ENCODE results near the gene ZNF862.

Gene ZNF862

DNA sequence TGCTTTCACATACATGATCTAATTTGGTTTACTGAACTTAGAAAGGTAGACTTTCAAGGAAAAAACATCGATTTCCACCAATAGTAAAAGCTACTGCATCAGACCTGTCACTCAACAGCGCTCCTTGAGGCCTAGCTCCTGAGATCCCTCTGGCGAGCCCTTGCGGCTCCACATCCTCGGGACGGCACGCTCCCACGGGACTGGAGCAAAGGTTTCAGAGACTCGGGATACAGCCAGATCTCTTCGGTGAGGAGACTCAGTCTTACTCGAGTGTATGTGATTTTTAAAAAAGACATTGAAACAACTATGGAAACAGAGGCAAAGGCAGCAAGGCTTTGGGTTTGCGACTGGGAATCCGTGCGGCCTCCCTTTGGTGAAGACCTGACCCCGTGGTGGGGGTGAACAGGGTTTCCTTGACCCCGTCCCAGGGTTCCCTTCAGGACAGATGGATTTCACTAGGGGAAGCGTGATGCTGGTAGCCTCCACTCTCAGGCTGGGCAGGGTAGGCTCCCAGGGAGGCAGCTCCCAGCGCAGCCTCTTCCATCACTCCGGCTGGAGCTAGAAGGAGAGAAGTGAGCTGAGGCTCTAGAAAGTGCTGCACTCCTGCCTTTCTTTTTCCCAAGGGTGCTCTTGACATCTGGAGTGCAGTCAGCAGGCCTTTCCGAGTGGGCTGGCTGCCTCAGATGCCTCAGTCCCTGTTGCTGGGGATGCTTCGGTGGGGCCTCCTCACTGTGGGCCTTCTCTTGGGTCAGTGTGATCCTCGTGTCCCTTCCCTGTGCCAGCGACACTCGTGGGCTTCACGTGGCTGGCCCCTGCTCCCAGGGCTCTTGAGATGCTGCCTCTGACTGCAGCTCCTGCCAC is 29.8 kb downstream of the ZNF862 start:
- no peak for DNase-seq

DNA sequence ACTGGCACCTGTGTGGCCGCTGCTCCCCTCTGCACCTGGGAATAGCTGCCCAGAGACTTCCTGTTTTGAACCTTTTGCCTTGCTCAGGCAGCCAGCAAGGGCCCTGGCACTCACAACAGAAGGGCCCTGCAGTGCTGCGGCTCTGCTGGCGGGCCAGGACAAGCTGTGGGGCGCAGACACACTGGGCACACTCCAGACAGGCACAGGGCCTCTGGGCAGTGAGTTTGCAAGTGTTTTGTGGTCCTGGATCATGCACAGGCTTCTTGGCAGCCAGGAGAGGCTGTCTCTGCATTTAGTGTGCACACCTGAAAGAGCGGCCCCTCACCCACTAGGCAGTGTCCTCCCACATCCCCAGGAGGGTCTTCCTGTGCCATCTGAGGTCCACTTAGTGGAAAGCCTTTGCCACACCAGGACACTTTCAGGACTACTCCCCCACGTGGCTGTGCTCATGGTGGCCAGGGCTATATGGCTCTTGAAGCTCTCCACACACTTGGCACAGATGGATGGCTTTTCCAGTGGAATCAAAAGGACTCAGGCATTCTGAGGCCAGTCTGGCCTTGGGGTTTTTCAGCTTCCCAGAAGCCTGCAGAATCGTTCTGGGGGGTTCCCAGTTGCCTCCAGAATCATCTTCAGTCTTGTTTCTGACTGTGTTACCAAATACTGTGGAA is 30.6 kb downstream of the ZNF862 start:
- no peak for DNase-seq

DNA sequence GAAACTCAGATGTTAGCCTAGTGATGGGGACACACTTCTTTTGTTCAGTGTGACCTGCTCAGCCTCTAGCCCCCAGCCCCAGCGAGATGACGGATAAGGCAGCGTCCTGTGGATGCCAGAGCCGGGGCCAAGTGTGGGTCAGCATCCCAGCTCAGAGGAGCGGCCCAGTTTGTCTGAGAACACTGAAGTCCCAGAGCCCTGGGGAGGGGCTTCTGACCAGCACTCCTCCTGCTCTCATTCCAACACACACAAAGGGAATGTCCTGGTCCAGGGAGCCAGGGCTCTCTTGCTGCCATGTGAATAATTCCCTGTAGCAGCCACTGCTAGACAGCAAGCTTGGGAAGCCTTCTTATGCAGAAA is 31.1 kb downstream of the ZNF862 start:
- DNase-seq, result no peak

DNA sequence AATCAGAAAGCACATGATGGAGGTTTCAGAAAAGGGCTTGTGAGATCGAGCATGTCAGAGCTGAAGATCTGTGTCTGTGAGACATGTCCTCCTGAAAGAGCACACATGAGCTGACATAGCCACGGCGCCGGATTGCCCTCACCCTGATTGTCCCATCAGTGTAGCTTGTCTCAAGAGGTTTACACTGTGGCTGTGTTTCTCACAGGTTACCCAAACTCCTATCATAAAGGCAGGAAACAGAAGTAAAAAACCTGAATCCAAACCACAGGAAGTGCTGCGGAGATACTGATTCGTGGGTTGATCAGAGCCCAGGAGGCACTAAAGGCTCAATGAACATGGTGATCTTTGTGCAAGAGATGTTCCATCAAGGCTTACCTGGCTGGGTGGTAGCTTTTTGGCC is 31.7 kb downstream of the ZNF862 start:
- no peak for DNase-seq

DNA sequence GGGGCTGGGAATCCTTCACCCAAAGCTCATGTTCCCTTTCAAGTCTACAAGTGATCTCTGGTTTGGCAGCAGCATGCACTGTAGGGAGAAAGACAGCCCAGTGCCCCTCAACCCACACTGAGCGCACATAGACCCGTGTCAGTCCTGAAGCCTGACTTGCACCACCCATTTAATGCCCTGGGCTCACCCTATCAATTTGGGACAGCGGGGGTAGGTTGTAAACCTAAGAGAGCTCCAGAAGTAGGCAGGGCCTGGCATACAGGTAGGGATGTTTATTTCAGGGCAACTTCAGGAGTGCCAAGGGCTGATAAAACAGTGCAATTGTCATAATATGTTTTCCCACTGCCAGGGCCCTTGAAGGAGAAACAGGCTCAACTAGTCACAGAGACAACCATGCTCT is 32.1 kb downstream of the ZNF862 start:
- no peak for DNase-seq

DNA sequence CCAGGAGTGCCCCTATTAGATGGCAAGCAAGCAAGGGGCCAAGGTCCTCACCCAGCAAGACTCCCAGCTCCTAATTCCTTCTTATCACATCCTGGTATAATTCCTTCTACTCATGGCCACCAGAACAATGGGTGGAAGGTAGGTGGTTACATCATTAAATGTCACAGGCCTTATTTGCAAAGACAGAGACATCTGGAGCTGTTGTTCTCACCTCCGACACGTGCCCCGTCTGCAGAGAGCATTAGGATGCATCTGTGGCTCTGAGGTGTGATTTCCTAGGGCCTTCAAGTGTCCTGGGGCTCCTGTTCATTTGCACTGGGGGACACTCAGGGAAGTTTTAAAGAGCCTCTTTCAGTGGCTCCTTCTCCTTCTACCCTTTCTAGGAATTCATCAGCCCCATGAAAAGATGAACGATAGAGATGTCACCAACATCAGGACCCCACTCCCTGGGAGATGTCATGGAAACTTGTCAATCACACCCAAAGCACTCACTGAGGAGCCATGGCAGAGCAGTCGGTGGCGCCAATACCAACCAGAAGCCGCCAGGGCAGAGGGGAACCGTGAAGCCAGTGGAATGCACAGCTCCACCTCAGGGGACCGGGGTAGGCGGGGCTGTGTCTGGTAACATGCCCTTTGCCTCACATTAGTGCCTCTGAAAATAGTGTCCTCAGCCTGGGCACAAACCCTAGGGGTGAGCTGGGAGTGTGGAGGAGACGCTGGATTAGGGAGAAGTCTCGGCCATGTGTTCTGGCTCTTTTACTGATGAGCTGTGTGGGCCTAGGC is 32.7 kb downstream of the ZNF862 start:
- DNase-seq, result no peak

DNA sequence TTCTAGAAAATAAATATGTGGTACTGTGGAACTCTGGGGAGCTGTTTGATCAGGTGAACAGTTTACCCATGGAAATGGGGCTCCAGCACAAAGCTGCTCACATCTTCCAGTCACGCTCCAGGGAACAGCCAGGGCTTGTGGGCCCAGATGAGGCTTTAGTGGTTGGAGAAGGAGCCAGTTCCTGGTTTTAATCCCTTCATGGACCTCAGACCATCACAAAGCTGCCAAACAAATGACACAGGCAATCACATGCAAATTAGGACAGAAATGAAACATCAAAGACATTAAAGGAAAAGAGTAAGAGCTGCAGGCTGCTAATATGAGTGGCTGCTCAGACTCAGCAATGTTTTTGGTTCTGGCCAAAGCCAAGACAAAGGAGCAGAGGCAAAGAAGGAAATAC is 33.4 kb downstream of the ZNF862 start:
- DNase-seq, result no peak

DNA sequence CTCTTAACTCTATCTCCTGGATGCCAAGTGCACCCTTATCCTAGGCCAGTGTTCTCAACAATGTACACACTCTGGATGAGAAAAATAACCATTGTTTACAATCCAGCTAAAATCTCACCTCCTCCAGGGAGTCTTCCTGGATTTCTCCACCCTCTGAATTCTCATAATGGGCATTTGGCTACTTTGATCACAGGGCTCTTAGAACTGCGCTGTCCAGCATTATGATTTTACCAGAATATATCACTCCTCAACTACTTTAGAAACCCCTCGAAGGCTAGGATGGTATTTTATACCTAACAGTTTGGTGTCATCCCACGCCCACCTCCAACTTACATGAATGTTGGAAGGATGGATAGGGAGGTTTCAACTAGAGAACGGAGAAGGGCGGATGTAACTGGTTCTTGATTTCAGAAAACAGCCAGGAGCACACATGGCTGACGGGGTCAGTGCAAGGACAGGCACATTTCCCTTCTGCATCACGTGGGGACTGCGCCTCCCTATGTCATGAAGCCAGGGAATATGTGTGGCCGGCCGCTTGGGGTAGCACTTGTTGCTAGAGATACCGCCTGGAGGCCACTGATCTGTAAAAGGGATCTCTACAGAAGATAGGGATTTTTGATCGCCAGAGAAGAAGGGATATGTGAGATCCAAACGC is 34.4 kb downstream of the ZNF862 start:
- no peak for DNase-seq

DNA sequence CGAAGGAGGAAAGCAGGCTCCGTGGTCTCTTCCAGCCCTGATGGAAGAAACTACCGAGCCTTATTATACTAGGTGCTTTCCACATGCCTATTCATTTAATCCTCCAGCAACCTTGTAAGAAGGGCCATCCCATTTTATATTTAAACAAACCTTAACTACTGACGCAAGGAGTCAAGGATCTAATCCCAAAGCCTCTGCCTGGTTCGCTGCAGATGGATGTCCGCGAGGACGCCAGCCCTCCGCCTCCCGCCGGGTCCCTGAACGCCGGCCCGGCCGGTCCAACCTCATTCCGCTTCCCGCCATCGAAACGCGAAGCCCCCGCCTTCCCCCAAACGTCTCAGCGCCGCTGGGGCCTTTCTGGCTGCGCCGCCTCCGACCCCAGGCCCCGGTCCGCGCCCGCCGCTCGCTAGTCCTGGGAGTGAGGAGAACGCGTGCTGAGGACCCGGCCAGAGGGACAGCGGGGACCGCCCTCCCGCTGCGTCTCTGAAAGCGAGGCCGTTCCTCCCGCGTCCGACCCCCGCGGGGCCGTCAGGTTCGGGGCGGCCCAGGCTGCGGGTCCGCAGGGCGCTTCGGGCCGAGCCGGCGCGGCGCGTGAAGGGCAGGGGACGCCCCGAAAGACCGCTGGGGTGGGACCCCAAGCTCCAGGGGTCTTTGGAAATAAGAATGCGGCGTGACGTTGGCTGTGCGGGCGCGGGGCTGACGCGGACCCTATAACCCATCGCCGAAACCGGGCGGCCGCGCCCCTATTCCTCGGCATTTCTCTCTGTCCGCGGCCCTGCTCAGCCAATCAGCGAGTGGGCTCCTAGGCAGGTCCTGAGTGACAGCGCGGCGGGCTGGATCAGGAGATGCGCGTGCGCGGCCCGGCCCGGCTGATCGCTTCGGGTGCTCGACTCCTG is 35.1 kb downstream of the ZNF862 start, which contains the start of gene ATP6V0E2:
Gene ATP6V0E2 (plus strand): TSS at position 896 of the 896 bp plus-strand sequence. CDS start 97 bp downstream, outside the sequence.
- DNase-seq, result peak; percentile 83

DNA sequence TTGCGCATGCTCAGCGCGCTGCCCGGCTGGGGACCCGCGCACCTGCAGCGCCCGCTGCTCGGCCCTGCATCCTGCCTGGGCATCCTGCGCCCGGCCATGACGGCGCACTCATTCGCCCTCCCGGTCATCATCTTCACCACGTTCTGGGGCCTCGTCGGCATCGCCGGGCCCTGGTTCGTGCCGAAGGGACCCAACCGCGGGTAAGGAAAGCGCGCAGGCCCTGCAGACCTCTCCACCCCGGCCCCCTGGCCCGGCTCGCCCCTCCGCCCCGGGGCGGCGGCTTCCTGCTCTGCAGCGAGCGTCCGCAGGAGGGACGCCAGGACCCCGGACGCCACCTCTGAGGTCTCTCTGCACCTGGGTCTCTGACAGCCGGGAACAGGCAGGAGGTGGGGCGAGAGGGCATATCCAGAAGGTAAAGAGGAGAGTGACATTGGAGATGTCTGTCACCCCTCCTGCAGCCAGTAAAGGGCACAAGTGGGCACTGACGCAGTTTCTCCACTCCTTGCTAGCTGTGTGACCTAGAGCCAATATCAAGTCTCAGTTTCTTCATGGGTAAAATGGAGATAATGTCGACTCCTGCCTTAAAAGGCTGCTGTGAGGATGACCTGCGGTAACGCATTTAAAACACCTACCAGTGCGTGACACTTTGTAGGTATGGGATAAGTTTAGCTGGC is 35.9 kb downstream of the ZNF862 start:
- DNase-seq, result no peak

DNA sequence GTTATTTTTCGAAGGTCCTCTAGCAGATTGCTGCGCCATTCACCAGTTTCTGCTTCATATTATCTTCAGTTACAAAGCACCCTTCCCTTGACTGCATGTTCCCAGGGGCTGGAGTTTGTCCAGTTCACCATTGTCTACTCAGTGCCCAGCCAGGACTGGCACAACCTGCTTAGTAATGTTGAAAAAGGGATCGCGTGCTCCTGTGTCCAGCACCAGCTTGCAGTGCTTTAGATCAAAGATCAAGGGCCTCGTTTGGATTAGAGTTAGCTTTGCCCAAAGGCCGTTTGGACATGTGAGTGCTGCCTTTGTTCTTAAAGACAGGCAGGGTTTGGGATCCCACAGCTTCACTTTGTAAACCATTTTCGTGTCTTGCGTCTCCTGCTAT is 36.5 kb downstream of the ZNF862 start:
- DNase-seq, result no peak

DNA sequence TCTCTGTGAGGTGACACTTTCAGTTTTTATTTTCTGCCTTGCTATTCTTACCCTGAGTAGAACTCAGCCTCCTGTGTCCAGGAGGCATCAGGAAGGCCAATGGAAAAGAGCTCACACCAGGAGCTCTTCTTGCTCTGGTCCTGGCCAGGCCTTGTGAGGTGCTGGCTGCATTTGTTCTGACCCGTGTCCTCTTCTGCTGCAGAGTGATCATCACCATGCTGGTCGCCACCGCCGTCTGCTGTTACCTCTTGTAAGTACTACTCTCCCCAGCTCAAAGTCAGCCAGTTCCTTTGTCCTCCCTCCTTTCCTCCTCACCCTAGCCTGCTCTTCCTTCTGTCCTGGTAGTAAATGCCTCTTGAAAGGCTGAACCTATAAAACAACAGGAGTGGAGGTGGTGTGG is 37.2 kb downstream of the ZNF862 start:
- no peak for DNase-seq

DNA sequence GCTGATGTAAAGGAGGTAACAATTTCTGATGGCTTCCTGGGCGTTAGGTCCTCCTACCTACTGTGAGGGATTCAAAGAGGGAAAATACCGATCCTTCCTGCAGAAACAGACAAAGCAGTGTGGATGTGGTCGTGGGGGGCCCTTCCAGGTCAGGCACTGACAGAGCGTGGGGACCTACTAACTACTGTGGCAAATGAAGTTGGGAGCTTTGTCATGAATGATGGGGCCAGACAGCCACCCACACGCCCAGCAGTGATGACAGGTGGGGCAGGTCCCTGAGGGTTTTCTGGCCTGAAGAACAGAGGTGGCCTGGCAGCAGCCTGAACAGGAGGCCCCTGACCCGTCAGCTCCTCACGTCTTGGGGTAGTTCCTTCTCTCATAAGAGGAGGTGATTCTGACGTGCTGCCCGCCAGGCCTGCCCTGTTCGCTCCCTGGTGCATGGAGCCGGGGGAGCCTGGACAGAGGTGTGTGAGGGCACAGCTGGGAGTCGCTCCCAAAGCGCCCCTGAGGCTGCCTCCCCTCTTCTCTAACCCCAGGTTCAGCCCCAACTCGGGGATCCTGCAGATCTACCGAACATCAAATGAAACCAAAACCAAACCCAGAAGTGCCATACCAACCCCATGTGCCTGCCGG is 39.8 kb downstream of the ZNF862 start:
- DNase-seq, result no peak

DNA sequence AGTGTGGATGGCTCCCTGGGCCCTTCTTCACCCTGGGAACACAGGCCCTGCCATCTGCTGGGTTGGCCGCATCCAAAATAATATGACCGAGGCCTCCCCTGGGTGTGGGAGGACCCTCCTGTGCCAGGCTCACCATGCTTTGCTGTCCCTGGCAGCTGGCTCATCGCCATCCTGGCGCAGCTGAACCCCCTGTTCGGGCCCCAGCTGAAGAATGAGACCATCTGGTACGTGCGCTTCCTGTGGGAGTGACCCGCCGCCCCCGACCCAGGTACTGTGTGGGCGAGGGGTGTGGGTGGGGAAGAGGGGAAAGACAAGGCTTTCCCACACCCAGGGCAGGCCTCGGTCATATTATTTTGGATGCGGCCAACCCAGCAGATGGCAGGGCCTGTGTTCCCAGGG is 40.3 kb downstream of the ZNF862 start:
- DNase-seq, result no peak

DNA sequence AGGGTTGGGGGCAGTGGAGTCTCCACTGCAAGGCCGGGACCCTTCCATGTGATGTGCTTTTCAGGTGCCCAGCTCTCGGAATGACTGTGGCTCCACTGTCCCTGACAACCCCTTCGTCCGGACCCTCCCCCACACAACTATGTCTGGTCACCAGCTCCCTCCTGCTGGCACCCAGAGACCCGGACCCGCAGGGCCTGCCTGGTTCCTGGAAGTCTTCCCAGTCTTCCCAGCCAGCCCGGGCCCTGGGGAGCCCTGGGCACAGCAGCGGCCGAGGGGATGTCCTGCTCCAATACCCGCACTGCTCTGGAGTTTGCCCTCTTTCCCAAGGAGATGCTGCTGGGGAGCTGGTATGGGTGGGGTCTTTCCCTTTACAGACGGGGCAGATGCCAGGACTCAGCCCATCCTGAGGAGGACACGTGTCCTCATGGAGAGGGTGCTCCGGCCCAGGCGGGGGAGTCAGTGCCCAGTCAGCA is 41.1 kb downstream of the ZNF862 start:
- no peak for DNase-seq

DNA sequence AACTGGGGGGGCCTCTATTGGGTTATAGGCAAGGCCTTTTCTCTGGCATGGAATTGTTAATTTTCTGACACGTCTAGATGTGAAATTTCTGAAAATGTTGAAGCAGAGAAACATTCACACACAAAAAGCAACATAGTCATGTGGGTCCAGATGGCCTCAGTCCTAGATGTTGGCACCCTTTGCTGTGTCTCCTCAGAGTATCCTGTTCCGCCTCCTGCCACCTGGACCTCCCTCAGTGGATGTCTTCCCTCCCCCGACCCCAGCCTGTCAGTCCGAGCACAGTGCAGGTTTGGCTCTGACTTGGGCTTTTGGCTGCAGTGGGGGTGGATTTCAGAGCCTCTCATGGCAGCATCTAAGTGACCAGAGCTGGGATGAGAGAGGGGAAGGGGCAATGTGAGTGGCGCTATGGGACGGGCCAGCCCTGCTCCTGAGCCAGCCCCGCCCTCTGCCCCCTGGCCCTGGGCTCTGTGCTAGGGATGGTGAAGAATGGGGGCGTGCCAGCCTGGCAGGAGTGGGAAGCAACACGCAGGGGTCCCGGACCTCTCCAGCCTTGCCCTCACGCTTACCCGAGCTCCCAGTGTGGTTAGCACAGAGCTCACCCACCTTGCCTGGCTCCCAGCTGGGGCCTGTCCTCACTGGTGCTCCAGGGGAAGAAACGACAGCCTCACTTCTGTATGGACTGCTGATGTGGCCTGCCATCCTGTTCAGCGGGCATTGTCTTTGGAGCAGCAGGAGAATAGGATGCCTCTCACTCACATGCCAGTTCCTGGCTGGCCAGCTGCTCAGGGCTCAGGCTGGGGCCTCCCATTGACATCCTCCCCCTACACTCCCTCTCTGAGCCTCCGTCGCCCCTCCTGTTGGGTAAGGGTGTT is 41.8 kb downstream of the ZNF862 start:
- DNase-seq, result no peak

DNA sequence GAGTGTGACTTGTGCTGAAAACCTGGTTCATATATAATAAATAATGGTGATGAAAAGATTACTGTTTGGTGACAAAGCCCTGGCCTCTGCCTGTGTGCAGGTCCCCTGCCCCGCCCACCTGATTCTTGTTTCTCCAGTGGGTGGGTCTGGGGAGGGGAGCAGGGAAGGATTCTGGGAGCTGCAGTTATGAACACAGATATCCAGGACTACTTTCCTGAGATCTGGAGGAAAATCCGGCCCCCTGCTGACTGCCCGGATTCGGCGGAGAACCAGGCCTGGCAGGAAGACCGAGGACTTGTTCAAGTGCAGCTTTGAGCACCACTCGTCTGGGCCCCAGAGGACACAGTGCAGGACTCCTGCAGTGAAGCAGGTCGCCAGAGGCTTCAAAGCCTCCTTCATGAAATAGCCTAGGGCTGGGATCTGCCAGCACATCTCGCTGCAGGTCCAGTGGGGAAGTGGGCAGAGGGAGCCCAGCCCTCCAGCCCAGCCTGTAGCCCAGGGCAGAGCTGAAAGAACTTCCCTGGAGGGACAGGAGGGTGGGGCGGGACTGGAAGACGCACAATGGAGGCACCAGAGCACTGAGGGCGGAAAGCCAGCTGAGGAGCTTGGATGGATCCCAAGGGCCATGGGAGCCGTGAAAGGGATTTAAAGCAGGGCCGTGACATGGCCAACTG is 42.6 kb downstream of the ZNF862 start:
- DNase-seq, result no peak

DNA sequence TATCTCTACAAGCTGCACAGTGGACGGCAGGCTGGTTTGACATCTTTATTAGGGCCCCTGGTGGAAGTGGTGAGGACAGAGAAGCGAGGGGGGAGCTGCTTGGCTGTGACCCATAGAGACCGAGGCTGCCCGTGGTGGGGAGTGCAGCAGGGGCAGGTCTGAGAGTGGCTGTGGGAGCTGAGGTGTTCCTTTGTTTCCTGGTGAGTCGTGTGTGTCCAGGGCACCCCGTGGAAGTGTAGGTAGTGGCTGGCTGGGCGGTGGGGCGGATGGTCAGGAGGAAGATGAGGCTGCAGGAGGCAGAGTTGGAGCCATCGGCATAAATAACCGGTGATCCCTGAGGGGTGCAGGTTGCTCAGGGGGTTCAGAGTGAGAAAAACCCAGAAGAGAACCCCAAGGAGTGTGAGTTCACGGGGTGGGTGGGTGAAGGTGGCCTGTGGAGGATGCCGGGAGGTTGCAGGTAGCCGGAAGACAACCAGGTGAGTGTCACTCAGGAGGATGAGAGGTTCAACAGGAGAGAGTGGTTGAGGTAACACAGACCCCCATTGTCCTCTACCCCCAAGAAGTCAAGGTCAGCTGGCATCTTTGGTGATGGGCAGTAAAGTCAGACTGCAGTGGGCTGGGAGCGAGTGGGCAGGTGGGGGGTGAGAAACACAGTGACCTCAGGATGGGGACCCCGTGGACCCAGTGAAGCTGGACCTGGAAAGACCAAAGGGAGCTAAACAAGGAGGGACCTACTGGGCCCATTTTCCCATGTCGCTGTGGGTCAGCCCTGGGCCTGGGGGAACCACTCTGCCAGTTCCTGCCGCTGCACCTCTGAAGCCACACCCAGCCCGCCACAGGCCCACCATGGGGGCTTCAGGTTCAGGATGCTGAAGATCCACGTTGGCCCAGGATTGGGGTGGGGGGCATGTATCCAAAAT is 43.4 kb downstream of the ZNF862 start:
- no peak for DNase-seq
